AML-193 (cell line): ENCODE measurements around the gene CTNNBIP1.
"Not testable (repeated sequence)": the region's sequence is repeated elsewhere in the genome, so short reads cannot be mapped to it uniquely, and the experiment has no call there.

ENCODE experiments used
- DNase-seq, 2 experiments: peaks; one replicate each; lab custom pipeline; 2025; lab: John Stamatoyannopoulos, UW

CTNNBIP1 gene

DNA sequence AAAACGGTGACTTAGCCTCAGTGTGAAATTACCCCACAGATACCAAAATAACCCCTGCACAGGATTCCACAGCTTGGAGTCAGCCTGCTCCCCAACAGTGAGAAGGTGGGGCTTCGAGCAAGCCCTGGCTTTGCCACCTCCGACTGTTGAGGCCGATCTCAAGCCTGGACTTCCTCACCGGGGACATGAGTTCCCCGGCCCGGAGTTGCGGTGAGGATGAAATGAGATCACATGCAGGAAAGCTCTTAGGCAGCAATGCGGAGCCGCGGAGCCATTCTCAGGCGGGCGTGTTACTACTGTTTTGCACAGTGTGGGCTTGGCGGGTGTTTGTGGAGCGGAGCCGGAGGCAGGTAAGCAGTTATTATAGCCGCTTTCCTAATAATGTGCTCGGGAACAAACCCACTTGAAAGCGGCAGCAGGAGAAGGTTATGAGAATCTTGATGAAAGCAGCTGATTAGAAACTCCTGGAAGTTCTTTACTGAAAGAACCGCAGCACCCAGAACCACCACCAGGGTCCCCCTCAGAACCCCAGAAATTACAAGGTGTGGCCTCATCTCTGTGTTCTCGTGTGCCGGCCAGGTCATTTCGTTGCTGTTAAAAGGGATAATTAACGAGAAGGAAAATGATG lies 82.4 kb downstream of the CTNNBIP1 start:
- peak in 1 of 2 experiments; percentile 12 for DNase-seq

- DNase-seq = no peak
Observed at GRCh38 chr1:9826616-9827015, 83.5 kb downstream of the CTNNBIP1 start.

DNA sequence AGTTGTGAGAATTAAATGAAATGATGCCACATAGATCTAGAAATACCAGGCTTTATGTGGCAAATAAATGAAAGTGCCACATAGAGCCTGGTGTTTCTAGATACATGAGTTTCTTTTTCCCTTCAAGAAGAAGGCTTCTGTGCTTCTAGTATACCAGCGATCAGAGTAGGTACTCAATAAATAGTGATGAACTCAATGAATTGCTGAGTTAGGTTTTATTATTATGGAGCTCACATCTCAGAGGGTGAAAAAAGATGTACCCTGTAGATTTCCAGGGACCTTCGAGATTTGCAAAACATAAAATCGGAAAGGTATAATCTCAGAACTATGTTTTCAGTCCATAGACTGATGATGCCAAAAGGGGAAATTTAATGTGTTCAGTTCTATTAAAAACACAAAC lies 84.0 kb downstream of the CTNNBIP1 start:
- no peak for DNase-seq

- peak; percentile 72 to 83 for DNase-seq
Observed at GRCh38 chr1:9825093-9826074, 84.7 kb downstream of the CTNNBIP1 start.

GRCh38 chr1:9824702-9825089 lies 85.4 kb downstream of the CTNNBIP1 start:
- DNase-seq = no peak

DNA sequence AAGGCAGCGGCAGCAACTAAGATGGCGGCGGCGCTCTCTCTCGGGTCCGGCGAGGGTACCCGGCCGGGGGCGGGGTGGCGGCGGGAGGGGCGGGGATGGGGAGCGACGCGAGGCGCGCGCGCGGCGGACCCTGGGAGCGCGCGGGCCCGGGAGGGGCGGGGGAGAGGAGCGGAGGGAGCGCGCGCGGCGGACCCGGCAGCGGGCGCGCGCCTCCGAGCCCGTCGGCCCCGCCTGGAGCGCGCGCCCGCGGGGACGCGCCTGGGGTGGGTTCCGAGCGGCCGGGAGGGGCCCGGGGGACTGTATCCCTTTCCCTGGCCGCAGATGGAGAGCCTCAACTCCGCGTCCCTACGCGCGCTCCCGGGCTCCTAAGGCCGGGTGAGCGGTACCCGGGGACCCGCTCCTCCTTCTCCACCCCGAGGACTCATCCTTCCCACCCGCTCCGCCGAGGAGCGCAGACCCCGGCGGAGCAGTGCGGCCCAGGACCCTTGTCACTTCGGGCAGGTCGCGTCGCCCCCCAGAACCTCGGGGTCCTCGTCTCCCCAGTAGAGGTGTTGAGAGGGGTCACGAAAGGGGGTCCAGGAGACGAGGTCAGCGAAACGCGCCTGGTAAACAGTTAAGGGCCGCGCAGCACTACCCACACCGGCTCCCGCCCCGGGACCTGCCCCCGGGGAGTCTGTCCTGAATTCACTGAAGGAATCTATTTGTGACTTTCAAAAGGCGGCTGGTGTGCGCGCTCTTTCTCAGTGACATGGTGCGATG lies 85.9 kb downstream of the CTNNBIP1 start, which contains the start of gene CLSTN1:
Gene CLSTN1 (minus strand): TSS at position 23 of the 759 bp plus-strand sequence. CDS start 232 bp downstream, outside the sequence.
- DNase-seq = peak; percentile 40

- DNase-seq = no peak
Observed at GRCh38 chr1:9823693-9823942, 86.5 kb downstream of the CTNNBIP1 start.

- DNase-seq = no peak
Observed at GRCh38 chr1:9822897-9823692, 87.0 kb downstream of the CTNNBIP1 start.

GRCh38 chr1:9822490-9822889 lies 87.6 kb downstream of the CTNNBIP1 start:
- no peak for DNase-seq

DNA sequence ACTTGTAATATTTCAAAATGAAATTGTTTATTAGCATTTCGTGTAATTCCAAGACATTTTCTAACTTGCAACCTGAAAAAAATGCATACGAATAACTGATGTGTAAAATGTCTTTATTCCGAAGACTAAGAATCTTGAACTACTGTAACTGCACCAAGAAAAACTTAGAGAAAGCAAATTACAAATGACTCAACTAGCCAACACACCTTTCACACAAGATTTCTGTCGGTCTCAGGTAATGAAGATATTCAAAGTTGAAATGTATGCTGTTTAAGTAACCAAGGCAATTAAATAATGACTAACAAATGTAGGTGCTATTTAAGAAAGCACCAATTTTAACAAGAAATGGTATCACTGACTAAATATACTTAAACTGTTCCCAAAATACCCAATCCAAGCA lies 88.4 kb downstream of the CTNNBIP1 start:
- DNase-seq = no peak

DNA sequence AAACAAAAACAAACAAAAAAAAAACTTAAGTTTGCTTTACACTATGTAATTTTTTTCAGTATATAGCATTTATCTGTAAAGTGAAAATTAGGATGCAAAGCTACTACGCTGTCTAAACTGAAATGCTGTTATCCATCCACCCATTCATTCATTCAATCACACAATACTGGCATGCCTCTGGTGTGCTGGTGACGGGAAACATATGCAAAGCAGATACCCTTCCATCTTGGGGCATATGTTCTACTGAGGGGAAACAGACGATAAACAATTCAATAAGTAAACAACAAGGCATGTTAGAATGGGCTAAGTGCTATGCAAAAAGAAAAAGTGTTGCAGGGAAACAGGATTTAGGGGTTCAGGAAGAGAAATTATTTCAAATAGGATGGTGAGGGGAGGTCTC lies 89.5 kb downstream of the CTNNBIP1 start:
- no peak for DNase-seq

DNA sequence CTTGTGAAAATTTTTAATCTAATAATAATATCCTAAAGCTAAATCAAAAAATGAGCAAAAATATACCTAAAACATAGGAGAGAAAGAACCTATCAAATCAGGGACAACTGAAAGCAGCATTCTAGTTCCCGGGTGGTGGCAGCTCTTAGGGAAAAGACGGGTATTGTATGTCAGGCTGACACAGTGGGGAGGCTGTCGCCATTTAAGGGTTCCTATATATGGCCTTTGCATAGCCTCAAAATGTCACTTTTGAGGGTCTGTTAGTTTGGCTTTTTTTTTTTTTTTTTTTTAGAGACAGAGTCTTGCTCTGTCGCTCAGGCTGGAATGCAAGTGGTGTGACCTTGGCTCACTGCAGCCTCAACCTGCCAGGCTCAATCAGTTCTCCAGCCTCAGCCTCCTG lies 92.3 kb downstream of the CTNNBIP1 start:
- DNase-seq = no peak

DNA sequence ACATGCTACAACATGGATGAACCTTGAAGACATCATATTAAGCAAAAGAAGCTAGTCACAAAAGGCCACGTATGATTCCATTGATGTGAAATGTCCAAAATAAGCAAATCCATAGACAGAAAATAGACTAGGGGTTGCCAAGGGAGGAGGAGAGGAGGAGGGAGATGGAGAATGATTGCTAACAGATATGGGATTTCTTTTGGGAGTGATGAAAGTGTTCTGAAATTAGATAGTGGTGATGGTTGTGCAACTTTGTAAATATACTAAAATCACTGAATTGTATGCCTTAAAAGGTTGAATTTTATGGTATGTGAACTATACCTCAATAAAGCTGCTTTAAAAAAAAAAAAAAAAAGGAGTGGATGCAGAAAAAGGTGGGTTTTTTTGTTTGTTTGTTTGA lies 93.9 kb downstream of the CTNNBIP1 start:
- no peak for DNase-seq

DNA sequence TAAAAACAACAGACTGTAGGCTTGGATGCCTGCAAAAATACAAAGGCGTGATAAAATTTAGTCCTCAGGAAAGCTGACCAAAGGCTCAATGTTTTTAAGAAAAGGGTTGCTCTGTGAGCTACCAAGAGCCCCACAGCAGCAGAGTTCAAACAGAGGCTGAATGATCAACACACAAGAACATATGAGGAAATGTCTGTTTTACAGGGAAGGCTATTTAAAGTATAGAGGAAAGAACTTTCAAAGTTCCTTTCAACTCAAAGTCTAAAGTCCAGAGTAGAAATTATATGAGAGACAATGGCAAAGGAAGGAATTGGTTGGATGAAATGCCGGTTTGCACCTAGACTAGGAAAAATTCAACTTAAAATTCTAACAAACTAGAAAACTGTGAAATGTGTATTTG lies 94.9 kb downstream of the CTNNBIP1 start:
- DNase-seq = no peak

DNA sequence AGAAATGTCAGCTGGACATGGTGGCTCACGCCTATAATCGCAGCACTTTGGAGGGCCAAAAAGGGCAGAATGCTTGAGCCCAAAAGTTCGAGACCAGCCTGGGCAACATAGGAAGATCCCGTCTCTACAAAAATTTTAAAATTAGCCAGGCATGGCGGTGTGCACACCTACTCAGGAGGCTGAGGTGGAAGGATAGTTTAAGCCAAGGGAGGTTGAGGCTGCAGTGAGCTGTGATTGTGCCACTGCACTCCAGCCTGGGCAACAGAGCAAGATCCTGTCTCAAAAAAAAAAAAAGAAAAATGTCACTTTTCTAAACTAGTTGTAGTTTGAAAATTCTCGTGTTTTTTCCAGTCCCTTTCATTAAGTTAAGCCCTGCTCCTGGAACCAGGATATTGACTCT lies 95.5 kb downstream of the CTNNBIP1 start:
- no peak for DNase-seq

GRCh38 chr1:9811239-9811966 lies 98.7 kb downstream of the CTNNBIP1 start:
- DNase-seq = no peak

DNA sequence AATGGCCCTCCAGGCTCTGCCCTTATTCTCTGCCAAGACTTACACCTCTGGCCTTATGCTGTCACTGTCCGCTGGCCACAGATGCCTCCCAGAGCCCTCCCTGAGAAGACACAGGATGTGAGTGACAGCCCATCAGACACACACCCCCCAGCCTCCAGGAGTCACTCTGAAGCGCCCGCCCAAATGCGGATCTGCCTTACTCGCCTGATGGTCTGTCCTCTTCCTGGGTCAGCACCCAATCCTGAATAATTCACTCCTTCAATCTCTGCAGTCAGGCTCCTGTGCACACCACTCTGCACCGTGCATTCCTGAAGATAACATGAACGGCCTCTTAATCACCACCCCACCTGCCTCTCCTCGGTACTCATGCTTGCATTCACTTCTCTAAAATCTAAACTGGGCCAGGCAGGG lies 101.0 kb downstream of the CTNNBIP1 start:
- DNase-seq = no peak

DNA sequence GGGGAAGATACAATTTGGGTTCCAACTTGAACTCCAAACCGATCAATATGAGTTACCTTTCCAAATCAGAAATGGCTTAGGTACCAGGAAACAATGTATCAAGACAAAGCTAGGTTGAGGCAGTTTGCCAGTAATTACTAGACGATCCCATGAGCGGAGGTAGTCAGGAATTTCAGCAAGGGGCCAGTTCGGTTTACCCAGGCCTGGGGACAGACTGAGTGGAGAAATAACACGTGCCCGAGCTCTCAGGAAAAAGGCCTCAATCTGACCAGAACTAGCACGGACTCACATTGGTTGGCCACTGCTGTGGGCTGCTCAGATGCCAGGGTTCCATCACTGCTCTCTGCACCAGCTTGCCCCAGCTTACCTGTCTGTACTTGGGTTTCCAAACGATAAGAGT lies 101.6 kb downstream of the CTNNBIP1 start:
- no peak for DNase-seq

DNA sequence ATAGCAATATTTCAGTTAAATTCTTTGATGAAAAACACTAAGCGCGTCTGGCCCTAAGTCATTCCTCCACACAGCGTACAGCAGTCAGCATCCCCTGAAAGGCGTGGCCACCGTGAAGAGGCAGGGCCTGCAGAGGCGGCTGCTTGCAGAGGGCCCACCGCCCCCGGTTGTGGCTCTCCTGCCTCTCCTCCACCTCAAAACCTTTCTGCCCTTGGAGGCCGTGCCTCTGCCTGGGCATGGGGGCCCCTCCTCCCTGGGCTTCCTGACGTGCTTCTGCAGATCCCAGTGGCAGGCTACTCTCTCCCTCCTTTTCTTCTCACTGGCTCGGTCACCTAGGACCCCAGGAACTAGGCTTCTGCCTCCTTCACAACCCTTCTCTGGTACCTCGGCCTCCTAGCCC lies 102.5 kb downstream of the CTNNBIP1 start:
- no peak for DNase-seq

GRCh38 chr1:9805972-9806371 lies 104.1 kb downstream of the CTNNBIP1 start:
- DNase-seq = not testable (repeated sequence)

- no peak for DNase-seq
Observed at GRCh38 chr1:9805006-9805508, 105.0 kb downstream of the CTNNBIP1 start.
